HG03520 (cell line): ENCODE results near the gene PACS1.

ENCODE experiments used
- ATAC-seq: cut with Tn5 transposase; IDR thresholded peaks from one replicate; pipeline ENCODE4 v1.9.1; 2021; ENCODE audit warnings: mild to moderate bottlenecking, moderate library complexity; ENCODE audit not compliant: unreplicated experiment

PACS1 gene

GRCh38 chr11:66178183-66178582 is 108.1 kb downstream of the PACS1 start:
- no peak for ATAC-seq

GRCh38 chr11:66178871-66179270 is 108.8 kb downstream of the PACS1 start:
- ATAC-seq: no peak

- no peak for ATAC-seq
Observed at GRCh38 chr11:66181632-66182315, 111.7 kb downstream of the PACS1 start.

GRCh38 chr11:66183494-66184048 is 113.5 kb downstream of the PACS1 start:
- no peak for ATAC-seq

- ATAC-seq: no peak
Observed at GRCh38 chr11:66184728-66185127, 114.7 kb downstream of the PACS1 start.

GRCh38 chr11:66186470-66186869 is 116.4 kb downstream of the PACS1 start:
- ATAC-seq: no peak

GRCh38 chr11:66187453-66187852 is 117.4 kb downstream of the PACS1 start:
- ATAC-seq: no peak

GRCh38 chr11:66188580-66188979 is 118.5 kb downstream of the PACS1 start:
- ATAC-seq: no peak

GRCh38 chr11:66189031-66189745 is 119.1 kb downstream of the PACS1 start:
- ATAC-seq: no peak

GRCh38 chr11:66190786-66191185 is 120.7 kb downstream of the PACS1 start:
- ATAC-seq: no peak

GRCh38 chr11:66192181-66192863 is 122.2 kb downstream of the PACS1 start:
- ATAC-seq: no peak

GRCh38 chr11:66194391-66194790 is 124.3 kb downstream of the PACS1 start:
- ATAC-seq: no peak

GRCh38 chr11:66195867-66196266 is 125.8 kb downstream of the PACS1 start:
- ATAC-seq: no peak

- no peak for ATAC-seq
Observed at GRCh38 chr11:66203847-66204246, 133.8 kb downstream of the PACS1 start.

- ATAC-seq: no peak
Observed at GRCh38 chr11:66204412-66204811, 134.3 kb downstream of the PACS1 start.

- no peak for ATAC-seq
Observed at GRCh38 chr11:66207816-66208215, 137.7 kb downstream of the PACS1 start.

GRCh38 chr11:66211100-66211499 is 141.0 kb downstream of the PACS1 start:
- ATAC-seq: no peak

GRCh38 chr11:66216911-66217310 is 146.8 kb downstream of the PACS1 start:
- ATAC-seq: no peak

- no peak for ATAC-seq
Observed at GRCh38 chr11:66218036-66218435, 148.0 kb downstream of the PACS1 start.

GRCh38 chr11:66218846-66219620 is 149.0 kb downstream of the PACS1 start:
- ATAC-seq: no peak
